SU-DHL-6 (cell line): Measurements from ENCODE around the gene SHLD2.
"Not testable (repeated sequence)": the region's sequence is repeated elsewhere in the genome, so short reads cannot be mapped to it uniquely, and the experiment has no call there.

Experiments
- CTCF ChIP-seq: fragments of 200-600 bp; sonication (generic); IDR thresholded peaks from one replicate; pipeline ENCODE4 v1.5.1; 2017; ENCODE audit warnings: antibody characterized with exemption, mild to moderate bottlenecking, low read length, moderate library complexity; ENCODE audit not compliant: insufficient read depth, poor library complexity, severe bottlenecking
- EZH2phosphoT487 ChIP-seq: fragments of 200-600 bp; sonication (generic), shearing (Covaris generic); conservative IDR thresholded peaks from 2 replicates; pipeline ENCODE4 v1.6.1; 2018; ENCODE audit warnings: mild to moderate bottlenecking, antibody characterized with exemption, low read length, moderate library complexity, mixed read lengths

- TF ChIP-seq CTCF, EZH2phosphoT487: not testable (repeated sequence)
Observed at GRCh38 chr10:87134440-87134839, 39.4 kb downstream of the SHLD2 start.
